Urothelium cell line (cell line): ENCODE measurements around the gene CARD9.
"Not testable (repeated sequence)": the region's sequence is repeated elsewhere in the genome, so short reads cannot be mapped to it uniquely, and the experiment has no call there.

ENCODE experiments used
- DNase-seq: peaks from one replicate; pipeline ENCODE4 v3.0.0; 2011; ENCODE audit warnings: low spot score, mixed read lengths
- FAIRE-seq: peaks from 2 replicates; lab custom pipeline; 2011; peaks lifted over from hg19 to GRCh38; lab: Jason Lieb, UNC

Gene CARD9

GRCh38 chr9:136364942-136365774 is 8.3 kb downstream of the CARD9 start:
- FAIRE-seq (no peak), DNase-seq (no peak)

DNA sequence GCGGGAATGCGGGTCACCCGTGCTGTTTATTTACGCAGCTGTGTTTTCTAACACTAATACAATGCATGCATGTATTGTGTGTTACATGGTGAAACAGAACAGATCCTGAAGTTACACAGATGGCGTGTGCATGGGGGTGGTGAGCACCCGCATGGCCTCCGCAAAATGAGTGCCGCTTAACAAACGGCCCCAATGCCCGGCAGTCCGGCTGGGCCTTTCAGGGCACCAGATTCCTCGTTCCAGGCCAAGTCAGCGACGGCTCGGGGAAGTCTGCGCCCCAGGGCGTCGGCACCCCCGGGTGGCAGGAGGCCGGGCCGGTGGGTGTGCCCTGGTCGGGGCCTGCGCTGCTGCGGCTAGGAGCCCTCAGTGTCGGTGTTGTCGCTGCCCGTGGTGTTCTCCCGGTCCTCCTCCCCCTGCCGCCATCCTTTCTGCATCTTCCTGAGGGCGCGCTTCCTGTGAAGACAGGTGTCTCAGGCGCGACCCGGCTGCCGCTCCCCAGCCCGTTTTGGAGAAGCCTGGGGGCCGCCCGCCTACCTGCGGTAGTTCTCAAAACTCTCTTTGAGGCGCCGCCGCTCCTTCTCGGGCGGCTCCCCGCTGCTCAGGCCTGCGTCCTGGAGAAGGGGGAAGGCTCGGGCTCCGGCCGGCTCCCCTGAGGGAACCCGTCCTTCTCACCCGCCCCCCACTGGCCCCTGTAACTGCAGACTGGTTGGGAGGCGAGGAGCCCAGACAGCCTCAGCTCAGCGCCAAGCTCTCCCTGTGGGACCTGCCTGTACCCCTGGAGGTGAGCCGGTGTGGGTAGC is 9.3 kb downstream of the CARD9 start:
- no peak for DNase-seq
- FAIRE-seq: no peak

DNA sequence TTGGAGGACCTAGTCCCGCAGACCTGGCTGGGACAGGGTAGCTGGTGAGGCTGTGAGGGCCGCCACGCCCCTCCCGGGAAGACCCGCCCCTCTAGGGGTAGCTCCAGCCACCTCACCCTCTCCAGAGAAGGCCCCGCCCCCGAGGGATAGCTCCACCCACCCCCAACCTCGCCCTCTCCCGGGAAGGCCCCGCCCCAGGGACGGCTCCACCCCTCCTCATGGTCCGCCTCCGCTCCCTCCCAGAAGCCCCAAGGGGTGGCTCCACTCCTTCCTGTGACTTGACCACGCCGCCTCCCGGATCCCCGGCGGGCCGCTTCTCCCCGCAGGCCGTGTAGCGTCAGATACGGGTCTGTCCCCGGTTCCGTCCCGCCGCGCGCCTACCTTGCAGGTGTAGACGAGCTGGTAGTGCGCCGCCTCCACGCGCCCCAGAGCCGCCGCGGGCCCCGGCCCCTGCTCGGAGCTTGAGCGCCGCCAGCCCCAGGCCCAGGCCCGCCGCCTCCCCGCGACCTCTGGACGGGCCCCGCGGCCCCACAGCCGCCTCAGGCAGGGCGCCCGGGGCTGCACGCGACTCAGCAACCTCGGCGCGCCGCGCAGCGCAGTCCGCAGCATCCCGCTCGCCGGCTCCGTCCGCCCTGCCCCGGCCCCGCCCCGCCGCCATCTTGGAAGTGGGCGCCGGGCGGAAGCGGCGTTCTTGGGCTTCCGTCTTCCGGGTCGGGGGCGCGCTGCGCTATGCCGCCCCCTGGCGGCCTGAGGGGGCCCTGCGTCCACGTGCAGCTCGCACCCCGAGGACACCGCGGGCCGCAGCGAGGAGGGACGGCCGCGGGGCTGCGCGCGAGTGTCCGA is 10.1 kb downstream of the CARD9 start, which contains the start of gene DNLZ:
TSS of gene DNLZ (minus strand) at position 639 of the 843 bp plus-strand sequence. CDS start at position 609, 30 bp downstream.
- peak; percentile 93 for FAIRE-seq
- peak; percentile 99 for DNase-seq

DNA sequence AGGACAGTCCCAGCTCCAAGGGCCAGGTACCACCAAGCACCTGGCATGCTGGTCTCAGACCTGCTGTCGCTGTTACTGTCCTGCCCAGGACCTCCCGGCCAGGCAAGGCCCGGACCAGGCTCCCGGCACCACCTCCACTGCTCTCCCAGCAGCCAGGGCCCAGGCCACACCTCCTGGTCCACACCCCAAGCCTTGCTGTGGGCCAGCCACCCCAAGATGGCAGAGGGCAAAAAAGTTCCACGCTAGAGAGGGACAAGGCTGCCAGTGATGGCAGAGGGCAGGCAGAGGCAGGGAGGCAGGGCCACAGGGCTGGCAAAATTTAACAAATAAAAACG is 11.1 kb downstream of the CARD9 start:
- FAIRE-seq: no peak

DNA sequence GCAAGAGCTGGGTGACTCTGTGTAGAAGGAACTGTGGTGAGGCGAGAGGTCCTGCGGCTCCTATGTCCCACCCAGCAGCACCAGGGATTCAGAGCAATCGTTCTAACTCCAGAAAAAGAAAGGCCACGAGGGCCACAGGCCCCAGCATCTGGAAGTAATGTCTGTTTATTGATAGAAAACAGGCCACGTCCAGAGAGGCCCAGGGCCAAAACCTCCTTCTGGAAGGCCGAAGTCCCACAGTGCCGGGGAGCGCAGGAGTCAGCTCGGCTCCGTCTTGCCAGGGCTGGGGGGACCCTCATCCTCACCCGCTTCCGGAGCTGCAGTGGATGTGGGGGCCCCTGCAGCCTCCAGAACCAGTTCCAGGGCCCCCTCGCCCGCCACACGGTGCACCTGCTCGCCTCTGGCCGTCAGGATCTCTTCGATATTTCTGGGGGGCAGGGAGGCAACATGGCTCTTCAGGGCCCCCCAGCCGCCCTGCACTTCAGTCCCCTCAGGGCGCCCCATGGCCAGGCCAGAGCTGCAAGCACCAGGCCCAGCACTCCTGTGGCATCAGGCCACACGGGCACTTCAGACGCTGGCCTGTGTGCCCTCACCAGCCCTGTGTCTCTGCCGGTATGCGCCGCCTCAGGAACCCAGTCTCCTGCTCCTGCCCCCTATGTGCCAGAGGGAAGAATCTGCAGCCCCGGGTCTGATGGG is 11.6 kb downstream of the CARD9 start:
- no peak for FAIRE-seq

More for the DNA sequence above, 11.1 kb downstream of the CARD9 start:
- DNase-seq: no peak

GRCh38 chr9:136361047-136361753 is 12.3 kb downstream of the CARD9 start:
- no peak for FAIRE-seq

More for the DNA sequence above, 11.6 kb downstream of the CARD9 start:
- DNase-seq: no peak

DNA sequence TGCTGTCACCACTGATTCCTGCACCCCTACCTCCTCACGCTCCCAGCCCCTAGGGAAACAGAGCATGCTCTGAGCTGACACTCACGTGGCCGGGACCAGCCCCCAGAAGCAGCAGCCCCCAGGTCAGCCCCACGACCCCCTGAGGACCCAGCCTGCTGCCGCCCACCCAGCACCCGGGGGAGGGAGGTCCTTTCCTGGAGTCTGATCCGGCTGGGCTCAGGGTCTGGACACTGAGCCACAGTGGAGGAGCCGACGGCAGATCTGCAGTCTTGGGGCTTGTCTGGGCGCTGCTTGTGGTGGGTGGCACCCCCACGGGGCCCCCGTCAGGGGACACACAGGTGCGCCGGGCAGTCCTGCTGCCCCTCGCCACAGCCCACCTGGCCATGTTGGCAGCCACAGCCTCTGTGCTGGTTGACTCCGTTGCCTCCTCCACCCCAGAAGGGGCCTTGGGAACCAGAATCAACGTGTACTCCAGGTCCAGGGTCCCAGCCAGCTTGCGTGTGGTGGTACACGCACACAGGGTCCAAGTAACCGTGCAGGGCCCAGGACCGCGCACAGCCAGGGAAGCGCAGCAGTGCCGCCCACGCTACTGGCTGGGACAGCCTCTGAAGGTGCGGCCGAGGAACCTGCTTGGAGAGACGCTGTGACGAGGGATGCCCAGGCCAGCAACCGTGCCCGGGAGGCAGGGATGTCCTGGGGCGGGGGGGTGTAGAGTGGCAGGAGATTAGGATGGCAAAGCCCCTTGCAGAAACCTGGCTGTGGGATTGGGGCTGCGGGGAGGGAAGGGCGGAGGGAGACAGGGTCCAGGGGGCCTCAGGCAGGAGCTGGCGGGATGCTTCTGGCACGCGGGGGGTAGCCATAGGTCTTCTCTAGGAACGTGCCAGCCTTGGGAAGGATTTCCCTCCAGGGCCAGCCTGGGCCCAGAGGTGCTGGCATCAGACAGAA is 13.4 kb downstream of the CARD9 start:
- no peak for DNase-seq
- FAIRE-seq: no peak

More at GRCh38 chr9:136361047-136361753, 12.3 kb downstream of the CARD9 start:
- no peak for DNase-seq

- DNase-seq (no peak), FAIRE-seq (no peak)
Observed at GRCh38 chr9:136358888-136359287, 14.6 kb downstream of the CARD9 start.

DNA sequence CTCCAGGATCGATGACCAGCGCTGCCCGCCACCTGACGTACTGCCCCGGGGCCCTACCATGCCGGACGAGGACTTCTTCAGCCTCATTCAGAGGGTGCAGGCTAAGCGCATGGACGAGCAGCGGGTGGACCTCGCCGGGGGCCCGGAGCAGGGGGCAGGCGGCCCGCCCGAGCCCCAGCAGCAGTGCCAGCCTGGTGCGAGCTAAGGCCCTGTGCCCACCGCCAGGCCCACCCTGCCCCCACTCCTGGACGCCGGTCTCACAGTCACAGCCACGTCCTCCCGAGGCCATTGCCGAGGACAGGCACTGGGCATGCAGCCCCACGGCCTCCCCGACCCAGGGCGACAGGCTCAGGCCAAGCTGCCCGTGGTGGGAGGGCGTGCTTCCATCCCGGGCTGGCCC is 15.5 kb downstream of the CARD9 start:
- FAIRE-seq (no peak), DNase-seq (no peak)

- FAIRE-seq: no peak
- DNase-seq: no peak
Observed at GRCh38 chr9:136357202-136357725, 16.2 kb downstream of the CARD9 start.

- DNase-seq (no peak), FAIRE-seq (no peak)
Observed at GRCh38 chr9:136355616-136356557, 17.6 kb downstream of the CARD9 start.

DNA sequence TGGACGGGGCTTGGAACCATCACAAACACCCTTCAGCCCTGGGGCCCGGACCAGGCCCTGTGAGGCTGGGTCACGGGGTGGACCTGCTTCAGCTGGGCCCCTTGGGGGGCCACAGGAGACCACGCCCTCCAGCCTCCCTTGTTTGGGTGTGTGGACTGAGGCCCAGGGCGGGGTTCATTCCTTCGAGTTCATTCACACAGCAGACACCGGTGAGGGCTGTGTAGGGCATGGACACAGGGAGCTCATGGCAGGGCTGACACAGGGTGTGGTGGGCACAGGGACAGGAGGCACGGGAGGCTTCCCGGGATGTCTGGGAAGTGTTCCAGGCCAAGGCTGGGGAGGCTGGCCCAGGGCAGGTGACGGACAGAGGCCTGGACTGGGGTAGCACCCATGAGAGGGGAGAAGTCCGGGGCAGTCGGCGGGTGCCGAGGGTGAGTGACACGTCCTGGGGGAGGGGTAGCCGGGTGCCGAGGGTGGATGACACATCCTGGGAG is 18.8 kb downstream of the CARD9 start:
- peak; percentile 53 for FAIRE-seq
- peak; percentile 32 for DNase-seq

DNA sequence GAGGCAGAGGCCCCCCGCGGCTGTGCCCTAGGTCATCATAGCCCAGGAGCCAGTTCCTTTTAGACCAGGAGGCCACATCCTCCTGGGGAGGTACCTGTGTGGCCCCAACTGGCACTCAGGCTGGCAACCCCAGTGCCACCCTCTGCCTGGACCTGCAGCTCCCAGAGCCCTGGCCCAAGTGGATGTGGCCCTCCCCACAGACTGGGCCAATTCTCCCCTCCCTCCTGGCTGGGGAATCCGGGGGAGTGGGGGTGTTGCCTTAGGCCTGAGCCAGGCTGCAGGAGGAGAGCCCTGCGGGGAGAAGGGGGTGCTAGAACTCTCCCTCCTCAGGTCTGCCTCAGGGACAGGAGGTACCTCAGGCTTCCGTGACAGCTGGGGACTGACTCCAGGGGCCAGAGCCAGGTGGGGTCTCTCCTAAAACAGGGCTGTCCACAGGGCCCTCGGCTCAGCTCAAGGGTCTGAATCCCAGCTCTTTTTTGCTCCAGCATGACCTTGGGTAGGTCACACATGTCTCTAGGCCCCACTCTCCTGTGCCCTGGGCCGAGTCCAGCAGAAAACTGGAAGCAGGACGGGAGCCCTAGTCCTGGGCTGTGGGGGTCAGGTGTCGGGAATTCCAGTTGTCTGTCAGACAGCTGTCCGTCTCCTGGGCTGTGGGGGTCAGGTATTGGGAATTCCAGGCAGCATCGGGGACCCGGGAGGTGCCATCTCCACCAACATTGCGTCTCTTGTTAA is 19.5 kb downstream of the CARD9 start:
- DNase-seq: no peak
- FAIRE-seq: no peak

DNA sequence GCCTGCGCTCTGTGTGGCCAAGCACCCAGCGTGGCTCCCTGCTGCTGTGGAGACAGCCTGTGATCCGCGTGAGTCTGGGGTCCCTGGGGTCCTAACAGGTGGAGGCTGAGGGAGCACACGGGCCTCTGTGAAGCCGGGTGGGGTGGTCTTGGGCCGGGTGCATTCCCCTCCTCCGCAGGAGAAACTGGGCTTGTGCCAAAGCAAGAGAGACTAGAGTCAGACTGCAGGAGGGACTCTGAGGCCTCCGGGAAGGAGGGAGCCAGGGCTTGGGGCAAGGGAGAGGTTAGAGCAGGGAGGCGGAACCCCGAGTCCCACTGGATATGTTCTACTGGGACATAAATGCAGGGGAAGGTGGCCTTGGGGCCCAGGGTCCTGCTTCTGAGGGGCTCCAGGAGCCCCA is 20.4 kb downstream of the CARD9 start:
- DNase-seq: no peak
- no peak for FAIRE-seq

DNA sequence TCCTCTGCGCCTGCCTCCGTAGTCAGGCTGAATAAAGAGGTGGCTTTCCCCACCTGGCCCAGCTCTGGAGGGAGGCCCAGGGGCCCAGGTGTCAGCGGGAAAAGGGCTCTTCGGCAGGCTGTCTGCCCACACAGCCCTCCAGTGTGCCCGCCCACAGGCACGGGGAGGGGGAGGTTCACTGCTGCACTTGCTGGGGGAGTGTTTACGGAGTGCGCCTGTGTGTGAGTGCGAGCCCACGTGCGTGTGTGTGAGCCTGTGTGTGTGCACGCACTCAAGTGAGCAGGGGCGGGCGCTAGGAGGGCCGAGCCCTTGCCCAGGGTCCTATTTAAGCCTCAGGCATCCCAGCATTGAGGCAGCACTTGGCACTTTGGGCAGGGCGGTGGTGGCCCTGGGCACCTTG is 20.8 kb downstream of the CARD9 start:
- DNase-seq: no peak
- no peak for FAIRE-seq

DNA sequence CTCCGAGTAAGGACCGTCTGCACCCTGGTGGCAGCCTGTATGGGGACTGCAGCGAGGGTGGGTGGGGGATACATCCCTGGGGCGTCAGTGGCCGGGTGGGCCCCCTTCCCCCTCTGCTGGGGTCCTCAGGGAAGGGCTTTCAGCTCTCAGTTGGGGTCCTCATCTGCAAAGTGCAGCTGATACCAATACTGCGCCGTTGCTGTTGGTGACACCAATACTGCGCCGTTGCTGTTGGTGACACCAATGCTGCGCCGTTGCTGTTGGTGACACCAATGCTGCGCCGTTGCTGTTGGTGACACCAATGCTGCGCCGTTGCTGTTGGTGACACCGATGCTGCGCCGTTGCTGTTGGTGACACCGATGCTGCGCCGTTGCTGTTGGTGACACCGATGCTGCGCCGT is 21.6 kb downstream of the CARD9 start:
- DNase-seq, FAIRE-seq: not testable (repeated sequence)
